H9 (cell line): ENCODE measurements around the gene INVS. TPM values are rescaled to one million over a fixed set of nuclear protein-coding genes. Genes with fewer than 3 reads are reported as not detected.

Experiments
- DNase-seq: peaks from one replicate; pipeline ENCODE4 v3.0.0-alpha.2; 2017
- H2AFZ ChIP-seq: one replicate; pipeline ENCODE4 v1.6.1; 2013; ENCODE audit warnings: mild to moderate bottlenecking, low read length, control low read depth, moderate library complexity
- H2AK5ac ChIP-seq: 2 replicates; pipeline ENCODE4 v1.6.1; 2013; ENCODE audit warnings: low read length, control low read depth, mixed read lengths; ENCODE audit not compliant: insufficient read length
- H2BK120ac ChIP-seq: one replicate; pipeline ENCODE4 v1.6.1; 2013; ENCODE audit warnings: low read depth, mild to moderate bottlenecking, low read length, control low read depth, inconsistent platforms; ENCODE audit not compliant: poor library complexity, severe bottlenecking
- H2BK12ac ChIP-seq: 2 replicates; pipeline ENCODE4 v1.6.1; 2013; ENCODE audit warnings: low read length, control low read depth, mixed read lengths, low read depth; ENCODE audit not compliant: insufficient read length
- H2BK15ac ChIP-seq: 2 replicates; pipeline ENCODE4 v1.6.1; 2013; ENCODE audit warnings: low read depth, low read length, control low read depth
- H2BK20ac ChIP-seq: one replicate; pipeline ENCODE4 v1.6.1; 2013; ENCODE audit warnings: low read depth, mild to moderate bottlenecking, low read length, control low read depth, inconsistent platforms; ENCODE audit not compliant: poor library complexity, severe bottlenecking
- H2BK5ac ChIP-seq: 2 replicates; pipeline ENCODE4 v1.6.1; 2013; ENCODE audit warnings: low read length, control low read depth, mixed read lengths; ENCODE audit not compliant: insufficient read length
- H3K14ac ChIP-seq: 2 replicates; pipeline ENCODE4 v1.6.1; 2013; ENCODE audit warnings: low read length, control low read depth; ENCODE audit not compliant: insufficient read depth
- H3K18ac ChIP-seq: 2 replicates; pipeline ENCODE4 v1.6.1; 2013; ENCODE audit warnings: low read depth, mild to moderate bottlenecking, mixed read lengths, low read length, control low read depth; ENCODE audit not compliant: insufficient read length
- H3K23ac ChIP-seq: 2 replicates; pipeline ENCODE4 v1.6.1; 2013; ENCODE audit warnings: low read length, control low read depth, mixed read lengths, low read depth; ENCODE audit not compliant: insufficient read length
- H3K23me2 ChIP-seq: 2 replicates; pipeline ENCODE4 v1.6.1; 2013; ENCODE audit warnings: low read depth, mild to moderate bottlenecking, mixed read lengths, low read length, control low read depth; ENCODE audit not compliant: insufficient read length, poor library complexity, severe bottlenecking
- H3K27ac ChIP-seq: 2 replicates; pipeline ENCODE4 v1.5.1; 2013; ENCODE audit warnings: low read length, control low read depth, mixed read lengths, low read depth; ENCODE audit not compliant: insufficient read length
- H3K27me3 ChIP-seq: 2 replicates; pipeline ENCODE4 v1.6.1; 2013; ENCODE audit warnings: low read length, control low read depth, inconsistent platforms; ENCODE audit not compliant: insufficient read depth
- H3K4ac ChIP-seq: 2 replicates; pipeline ENCODE4 v1.6.1; 2013; ENCODE audit warnings: low read depth, mild to moderate bottlenecking, control low read depth, inconsistent platforms, low read length, moderate library complexity
- H3K4me1 ChIP-seq: 2 replicates; pipeline ENCODE4 v1.6.1; 2013; ENCODE audit warnings: low read length, control low read depth, inconsistent platforms; ENCODE audit not compliant: insufficient read depth
- H3K4me2 ChIP-seq: 2 replicates; pipeline ENCODE4 v1.6.1; 2013; ENCODE audit warnings: low read length, control low read depth, mixed read lengths; ENCODE audit not compliant: insufficient read length, insufficient read depth
- H3K56ac ChIP-seq: 2 replicates; pipeline ENCODE4 v1.6.1; 2013; ENCODE audit warnings: low read depth, mild to moderate bottlenecking, mixed read lengths, low read length, control low read depth; ENCODE audit not compliant: insufficient read length
- H3K79me1 ChIP-seq: 2 replicates; pipeline ENCODE4 v1.6.1; 2013; ENCODE audit warnings: low read depth, mild to moderate bottlenecking, moderate library complexity, low read length, control low read depth, inconsistent platforms; ENCODE audit not compliant: insufficient read depth, poor library complexity, severe bottlenecking
- H3K79me2 ChIP-seq: 2 replicates; pipeline ENCODE4 v1.6.1; 2013; ENCODE audit warnings: low read length, control low read depth, inconsistent platforms; ENCODE audit not compliant: insufficient read depth
- H3K9ac ChIP-seq: 2 replicates; pipeline ENCODE4 v1.6.1; 2013; ENCODE audit warnings: low read length, control low read depth, mixed read lengths; ENCODE audit not compliant: insufficient read length; ENCODE audit errors: extremely low read depth
- H3K9me3 ChIP-seq: one replicate; pipeline ENCODE4 v1.6.1; 2013; ENCODE audit warnings: low read depth, low read length, inconsistent platforms; ENCODE audit not compliant: control insufficient read depth
- H3T11ph ChIP-seq: one replicate; pipeline ENCODE4 v1.6.1; 2013; ENCODE audit warnings: mild to moderate bottlenecking, low read length, control low read depth, inconsistent platforms
- H4K20me1 ChIP-seq: one replicate; pipeline ENCODE4 v1.6.1; 2013; ENCODE audit not compliant: control insufficient read depth, insufficient read length, insufficient read depth
- H4K5ac ChIP-seq: 2 replicates; pipeline ENCODE4 v1.6.1; 2013; ENCODE audit warnings: low read depth, mild to moderate bottlenecking, mixed read lengths, low read length, control low read depth; ENCODE audit not compliant: insufficient read length
- H4K8ac ChIP-seq: replicated peaks from 2 replicates; pipeline ENCODE4 v1.6.1; 2013; ENCODE audit warnings: low read length, control low read depth, mixed read lengths, low read depth; ENCODE audit not compliant: insufficient read length
- H4K91ac ChIP-seq: 2 replicates; pipeline ENCODE4 v1.6.1; 2013; ENCODE audit warnings: low read depth, mild to moderate bottlenecking, moderate library complexity, mixed read lengths, low read length, control low read depth; ENCODE audit not compliant: insufficient read length
- H3K27ac Mint-ChIP-seq, 3 experiments: 2 replicates in 2 of 3; 3 replicates in 1 of 3; pipeline ENCODE4 v1.8.0; 2020 to 2021; ENCODE audit warnings: mixed read lengths in 3 of 3, mild to moderate bottlenecking in 1 of 3, moderate library complexity in 1 of 3
- H3K27me3 Mint-ChIP-seq: 2 replicates; pipeline ENCODE4 v1.8.0; 2021; ENCODE audit warnings: low read depth, mild to moderate bottlenecking, moderate library complexity, mixed read lengths
- H3K36me3 Mint-ChIP-seq, 3 experiments: 2 replicates in 2 of 3; 3 replicates in 1 of 3; pipeline ENCODE4 v1.8.0; 2020 to 2021; ENCODE audit warnings: low read depth in 3 of 3, mixed read lengths in 3 of 3; ENCODE audit not compliant: insufficient read depth in 1 of 3
- H3K4me1 Mint-ChIP-seq, 2 experiments: 2 replicates each; pipeline ENCODE4 v1.8.0; 2020; ENCODE audit warnings: mixed read lengths in 2 of 2
- H3K4me3 Mint-ChIP-seq, 2 experiments: 2 replicates in 1 of 2; 3 replicates in 1 of 2; pipeline ENCODE4 v1.8.0; 2020 to 2021; ENCODE audit warnings: mild to moderate bottlenecking in 2 of 2, mixed read lengths in 2 of 2, moderate library complexity in 1 of 2
- H3K9me3 Mint-ChIP-seq, 2 experiments: 2 replicates in 1 of 2; 3 replicates in 1 of 2; pipeline ENCODE4 v1.8.0; 2020; ENCODE audit warnings: mild to moderate bottlenecking in 2 of 2, mixed read lengths in 2 of 2, moderate library complexity in 1 of 2
- CTCF ChIP-seq: fragments of 200-600 bp; sonication (generic); conservative IDR thresholded peaks from 3 replicates; pipeline ENCODE4 v1.8.0; 2021; ENCODE audit warnings: antibody characterized with exemption, mild to moderate bottlenecking
- whole genome bisulfite sequencing: extraction: QIAGEN DNeasy Blood & Tissue Kit; methylation state at CpG from one replicate; pipeline ENCODE4 v1.1.7; 2013; ENCODE audit warnings: missing lambda C conversion rate, low lambda C conversion rate, mixed read lengths; ENCODE audit not compliant: insufficient read length; ENCODE audit errors: extremely low coverage; 5-methylcytosine and 5-hydroxymethylcytosine counted together
- total RNA-seq: library from RNA; stranded (reverse); gene quantifications from 2 replicates; pipeline ENCODE4 v1.2.1, GENCODE V29; 2021

Gene INVS
- total RNA-seq, 1 experiment from 2014 or later = 7.5 TPM

GRCh38 chr9:100108559-100108958 lies 9.5 kb downstream of the INVS start:
- DNase-seq = no peak
- Mint-ChIP-seq H3K4me3 (no peak overlapping the region), H3K9me3 (no peaks in the 10 kb centered on the region), H3K27ac (no peak overlapping the region), H3K36me3 (peaks cover 0 to 6% (median 0%) of the 10 kb centered on the region in 3 experiments; a peak in 1 of 7 replicates), H3K27me3 (no peaks in the 10 kb centered on the region), H3K4me1 (peaks cover 25% of the 10 kb centered on the region in 2 experiments)
- no peaks in the 10 kb centered on the region for H4K20me1 ChIP-seq
- H3K9me3 ChIP-seq = no peaks in the 10 kb centered on the region
- H2BK15ac ChIP-seq = no peak overlapping the region
- H2BK5ac ChIP-seq = no peak overlapping the region
- H3K4me2 ChIP-seq = no peak overlapping the region
- no peak overlapping the region for H2BK20ac ChIP-seq
- H2AFZ ChIP-seq = no peak overlapping the region
- no peak overlapping the region for H3K18ac ChIP-seq
- H3K23ac ChIP-seq = no peak overlapping the region
- no peak overlapping the region for H3K4ac ChIP-seq
- no CpG with 5 or more reads among the region's 2 CpGs for WGBS
- no peak overlapping the region for H3K27ac ChIP-seq
- no peak overlapping the region for H3K56ac ChIP-seq
- no peaks in the 10 kb centered on the region for H3K79me1 ChIP-seq
- TF ChIP-seq CTCF = no peak
- H3K23me2 ChIP-seq = no peaks in the 10 kb centered on the region
- no peak overlapping the region for H2AK5ac ChIP-seq
- no peak overlapping the region for H2BK12ac ChIP-seq
- H4K5ac ChIP-seq = no peak overlapping the region
- no peaks in the 10 kb centered on the region for H3K4me1 ChIP-seq
- H4K8ac ChIP-seq = no peak overlapping the region
- no peaks in the 10 kb centered on the region for H3K27me3 ChIP-seq
- H3K14ac ChIP-seq = no peak overlapping the region
- no peak overlapping the region for H3T11ph ChIP-seq
- no peak overlapping the region for H4K91ac ChIP-seq
- no peaks in the 10 kb centered on the region for H3K79me2 ChIP-seq
- no peak overlapping the region for H3K9ac ChIP-seq
- H2BK120ac ChIP-seq = no peak overlapping the region
